Measurements from ENCODE around the gene TCFL5. TPM values are rescaled to one million over a fixed set of nuclear protein-coding genes. Genes with fewer than 3 reads are reported as not detected.

TCFL5 gene
- total RNA-seq, 1 experiment from 2014 or later, result 10.8 TPM

DNA sequence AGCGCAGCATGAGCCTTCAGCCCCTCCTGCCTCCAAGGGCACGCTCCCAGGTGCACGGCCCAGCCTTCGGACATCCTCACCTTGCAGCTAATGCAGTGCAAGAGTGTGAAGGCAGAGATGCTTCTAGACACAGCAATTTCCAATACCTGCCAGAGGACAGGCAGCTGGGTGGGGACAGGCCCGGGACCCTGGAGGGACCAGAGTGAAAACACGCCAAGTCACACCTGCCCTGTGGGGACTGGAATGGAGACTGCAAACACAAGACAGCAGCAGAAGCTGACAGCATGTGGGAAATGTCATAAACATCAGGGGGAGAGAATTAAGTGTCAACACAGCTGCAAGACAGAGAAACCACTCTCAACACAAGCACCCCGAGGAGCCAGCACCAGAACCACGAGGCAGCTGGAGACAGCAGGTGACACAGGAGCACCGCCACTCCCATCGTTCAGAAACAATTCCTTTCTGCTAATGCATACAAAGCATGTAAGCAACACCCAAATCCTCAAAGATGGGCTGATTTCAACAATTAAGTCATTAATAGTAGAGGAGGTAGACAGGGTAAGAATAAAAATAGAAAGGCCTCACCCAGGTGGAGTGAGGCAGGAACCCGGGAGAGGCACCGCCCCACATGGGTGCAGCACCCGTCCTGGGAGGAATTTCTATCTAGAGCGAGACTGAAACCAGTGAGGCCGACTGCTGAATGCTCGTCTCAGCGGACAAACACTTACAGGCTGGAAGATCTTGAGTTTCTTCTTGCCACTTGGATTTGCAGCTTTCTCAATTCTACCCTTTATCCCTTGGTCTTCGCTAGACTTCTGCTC lies 47.6 kb upstream of the TCFL5 start:
- Mint-ChIP-seq H3K4me3 (ENCODE audit: unreplicated experiment) (no peak overlapping the region), H3K36me3 (ENCODE audit: insufficient read depth, unreplicated experiment) (peaks cover 94% of the 10 kb centered on the region), H3K4me1 (ENCODE audit: insufficient read depth, unreplicated experiment) (no peaks in the 10 kb centered on the region), H3K27ac (ENCODE audit: low read depth, unreplicated experiment) (peak overlapping the region; percentile 44), H3K27me3 (ENCODE audit: insufficient read depth, unreplicated experiment) (no peaks in the 10 kb centered on the region), H3K9me3 (ENCODE audit: unreplicated experiment) (no peaks in the 10 kb centered on the region)
- TF ChIP-seq, protein P1, sequence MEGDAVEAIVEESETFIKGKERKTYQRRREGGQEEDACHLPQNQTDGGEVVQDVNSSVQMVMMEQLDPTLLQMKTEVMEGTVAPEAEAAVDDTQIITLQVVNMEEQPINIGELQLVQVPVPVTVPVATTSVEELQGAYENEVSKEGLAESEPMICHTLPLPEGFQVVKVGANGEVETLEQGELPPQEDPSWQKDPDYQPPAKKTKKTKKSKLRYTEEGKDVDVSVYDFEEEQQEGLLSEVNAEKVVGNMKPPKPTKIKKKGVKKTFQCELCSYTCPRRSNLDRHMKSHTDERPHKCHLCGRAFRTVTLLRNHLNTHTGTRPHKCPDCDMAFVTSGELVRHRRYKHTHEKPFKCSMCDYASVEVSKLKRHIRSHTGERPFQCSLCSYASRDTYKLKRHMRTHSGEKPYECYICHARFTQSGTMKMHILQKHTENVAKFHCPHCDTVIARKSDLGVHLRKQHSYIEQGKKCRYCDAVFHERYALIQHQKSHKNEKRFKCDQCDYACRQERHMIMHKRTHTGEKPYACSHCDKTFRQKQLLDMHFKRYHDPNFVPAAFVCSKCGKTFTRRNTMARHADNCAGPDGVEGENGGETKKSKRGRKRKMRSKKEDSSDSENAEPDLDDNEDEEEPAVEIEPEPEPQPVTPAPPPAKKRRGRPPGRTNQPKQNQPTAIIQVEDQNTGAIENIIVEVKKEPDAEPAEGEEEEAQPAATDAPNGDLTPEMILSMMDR (IDR thresholded peaks at IDR 0.05; ENCODE audit: unreplicated experiment), result no peak
- intact Hi-C loops (cut with micrococcal nuclease), result no loop called here
- BruUV-seq (replicated peaks), result no TSS peak
- CTCF ChIA-PET, result interaction anchor here (0.6 to 2.3 kb wide), 9 partner anchors 7 to 100 kb away, joined by 3 to 25 read pairs (median 4); partner anchors contain the start of gene DIDO1
- no peak for DNase-seq (ENCODE audit: unreplicated experiment)
- POLR2A ChIA-PET, result no interaction called here

- Mint-ChIP-seq H3K27me3 (ENCODE audit: insufficient read depth, unreplicated experiment) (no peaks in the 10 kb centered on the region), H3K4me1 (ENCODE audit: insufficient read depth, unreplicated experiment) (no peaks in the 10 kb centered on the region), H3K4me3 (ENCODE audit: unreplicated experiment) (no peak overlapping the region), H3K9me3 (ENCODE audit: unreplicated experiment) (no peaks in the 10 kb centered on the region), H3K27ac (ENCODE audit: low read depth, unreplicated experiment) (no peak overlapping the region), H3K36me3 (ENCODE audit: insufficient read depth, unreplicated experiment) (peaks cover 97% of the 10 kb centered on the region)
- TF ChIP-seq, protein P1 (IDR thresholded peaks at IDR 0.05; ENCODE audit: unreplicated experiment), result peak; percentile 64
- DNase-seq (ENCODE audit: unreplicated experiment), result no peak
- intact Hi-C loops (cut with micrococcal nuclease), result no loop called here
- CTCF ChIA-PET, result interaction anchor here (0.7 to 2.3 kb wide), 13 partner anchors 7 to 269 kb away, joined by 3 to 25 read pairs (median 5); no protein-coding TSS in a partner anchor
- POLR2A ChIA-PET, result interaction anchor here (0.7 to 1.7 kb wide), 4 partner anchors 9 to 40 kb away, joined by 3 to 5 read pairs (median 5); no protein-coding TSS in a partner anchor
- BruUV-seq (replicated peaks), result no TSS peak
Observed at GRCh38 chr20:62907384-62908317, 46.0 kb upstream of the TCFL5 start.

- Mint-ChIP-seq H3K27me3 (ENCODE audit: insufficient read depth, unreplicated experiment) (no peaks in the 10 kb centered on the region), H3K4me3 (ENCODE audit: unreplicated experiment) (no peak overlapping the region), H3K27ac (ENCODE audit: low read depth, unreplicated experiment) (no peak overlapping the region), H3K36me3 (ENCODE audit: insufficient read depth, unreplicated experiment) (peaks cover 100% of the 10 kb centered on the region), H3K4me1 (ENCODE audit: insufficient read depth, unreplicated experiment) (no peaks in the 10 kb centered on the region), H3K9me3 (ENCODE audit: unreplicated experiment) (no peaks in the 10 kb centered on the region)
- TF ChIP-seq, protein P1 (IDR thresholded peaks at IDR 0.05; ENCODE audit: unreplicated experiment), result no peak
- intact Hi-C loops (cut with micrococcal nuclease), result no loop called here
- BruUV-seq (replicated peaks), result no TSS peak
- ChIA-PET CTCF (interaction anchor here (0.7 to 2.3 kb wide), 8 partner anchors 8 to 185 kb away, joined by 3 to 25 read pairs (median 6); no protein-coding TSS in a partner anchor), POLR2A (interaction anchor here (1.2 to 1.7 kb wide), 3 partner anchors 8 to 18 kb away, joined by 5 read pairs; no protein-coding TSS in a partner anchor)
- DNase-seq (ENCODE audit: unreplicated experiment), result no peak
Observed at GRCh38 chr20:62906647-62907375, 45.2 kb upstream of the TCFL5 start.

Measured in MCF 10A (cell line).